ENCODE results near the gene PPT1.

DNA sequence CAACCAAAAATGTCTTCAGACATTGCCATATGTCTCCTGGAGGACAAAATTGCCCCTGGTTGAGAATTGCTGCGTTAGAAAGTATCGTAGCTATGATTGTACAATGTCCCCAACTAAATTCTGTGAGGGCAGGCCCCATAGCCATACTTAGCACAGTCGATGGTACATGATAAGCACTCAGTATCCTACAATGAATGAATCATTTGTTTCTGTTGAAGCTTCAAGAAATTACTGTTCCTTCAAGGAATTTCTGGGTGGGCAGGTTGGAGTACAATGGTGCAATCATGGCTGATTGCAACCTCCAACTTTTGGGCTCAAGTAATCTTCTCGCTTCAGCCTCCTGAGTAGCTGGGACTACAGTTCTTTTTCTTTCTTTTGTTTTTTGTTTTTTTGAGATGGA lies 51.9 kb downstream of the PPT1 start:
- TF ChIP-seq, protein P1, sequence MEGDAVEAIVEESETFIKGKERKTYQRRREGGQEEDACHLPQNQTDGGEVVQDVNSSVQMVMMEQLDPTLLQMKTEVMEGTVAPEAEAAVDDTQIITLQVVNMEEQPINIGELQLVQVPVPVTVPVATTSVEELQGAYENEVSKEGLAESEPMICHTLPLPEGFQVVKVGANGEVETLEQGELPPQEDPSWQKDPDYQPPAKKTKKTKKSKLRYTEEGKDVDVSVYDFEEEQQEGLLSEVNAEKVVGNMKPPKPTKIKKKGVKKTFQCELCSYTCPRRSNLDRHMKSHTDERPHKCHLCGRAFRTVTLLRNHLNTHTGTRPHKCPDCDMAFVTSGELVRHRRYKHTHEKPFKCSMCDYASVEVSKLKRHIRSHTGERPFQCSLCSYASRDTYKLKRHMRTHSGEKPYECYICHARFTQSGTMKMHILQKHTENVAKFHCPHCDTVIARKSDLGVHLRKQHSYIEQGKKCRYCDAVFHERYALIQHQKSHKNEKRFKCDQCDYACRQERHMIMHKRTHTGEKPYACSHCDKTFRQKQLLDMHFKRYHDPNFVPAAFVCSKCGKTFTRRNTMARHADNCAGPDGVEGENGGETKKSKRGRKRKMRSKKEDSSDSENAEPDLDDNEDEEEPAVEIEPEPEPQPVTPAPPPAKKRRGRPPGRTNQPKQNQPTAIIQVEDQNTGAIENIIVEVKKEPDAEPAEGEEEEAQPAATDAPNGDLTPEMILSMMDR (optimal IDR thresholded peaks at IDR 0.05 in 1 of 3, IDR thresholded peaks at IDR 0.05 in 1 of 3, conservative IDR thresholded peaks at IDR 0.05 in 1 of 3; ENCODE audit: extremely low read depth in 1 of 3, insufficient read depth in 2 of 3, low read length in 3 of 3): no peak
- TF ChIP-seq EZH2 (IDR thresholded peaks at IDR 0.05; ENCODE audit: low read length): no peak

All from keratinocyte (primary cell).